Globus pallidus (tissue), 1 donor: ENCODE data around the gene CBX2.
A peak's percentile ranks its signal among the peaks of the same experiment; 100 is the strongest.

ENCODE experiments used
- DNase-seq: peaks from one replicate; pipeline ENCODE4 v3.0.0-alpha.2; 2015; ENCODE audit warnings: low spot score

CBX2 gene

GRCh38 chr17:79777894-79778503, at the start of gene CBX2:
Gene CBX2 (plus strand): TSS chr17:79778148. CDS start chr17:79778236, 88 bp downstream.
- DNase-seq, result peak; percentile 73

GRCh38 chr17:79728169-79728907, 49.6 kb upstream of the CBX2 start:
- peak; percentile 91 for DNase-seq

GRCh38 chr17:79728908-79729471, 49.0 kb upstream of the CBX2 start:
- no peak for DNase-seq

DNA sequence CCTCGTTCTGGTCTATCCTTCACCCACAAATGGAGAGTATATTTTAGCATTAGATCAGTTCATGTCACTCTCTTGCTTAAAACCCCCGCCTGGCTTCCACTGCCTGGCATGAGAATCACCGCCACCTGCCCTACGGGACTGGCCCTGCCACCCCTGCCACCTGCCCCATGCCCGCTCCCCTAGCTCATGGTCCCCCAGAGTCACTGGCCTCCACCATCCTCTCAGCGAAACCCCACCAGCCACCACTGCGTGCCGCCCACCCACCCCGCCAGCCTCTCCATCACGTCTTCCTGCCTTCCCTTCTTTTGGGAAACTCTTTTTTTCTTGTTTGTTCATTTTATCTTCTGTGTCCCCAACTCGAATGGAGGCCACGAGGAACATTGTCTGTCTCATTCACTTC, 48.2 kb upstream of the CBX2 start:
- no peak for DNase-seq

DNA sequence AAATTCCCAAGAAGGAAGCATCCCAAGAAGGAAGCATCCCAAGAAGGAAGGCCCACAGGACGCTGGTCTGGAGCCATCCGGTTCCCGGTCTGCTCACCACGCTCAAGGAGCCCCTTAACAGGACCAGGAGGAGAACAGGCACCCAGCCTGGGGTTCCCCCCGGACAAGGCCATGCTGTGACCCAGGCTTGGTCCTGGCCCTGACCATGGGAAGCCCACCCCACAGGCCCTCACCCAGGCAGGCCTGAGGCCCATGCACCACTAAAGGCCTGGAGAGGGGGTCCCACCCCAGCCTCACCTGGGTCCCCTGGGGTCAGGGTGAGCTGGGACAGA, 47.5 kb upstream of the CBX2 start:
- no peak for DNase-seq

DNA sequence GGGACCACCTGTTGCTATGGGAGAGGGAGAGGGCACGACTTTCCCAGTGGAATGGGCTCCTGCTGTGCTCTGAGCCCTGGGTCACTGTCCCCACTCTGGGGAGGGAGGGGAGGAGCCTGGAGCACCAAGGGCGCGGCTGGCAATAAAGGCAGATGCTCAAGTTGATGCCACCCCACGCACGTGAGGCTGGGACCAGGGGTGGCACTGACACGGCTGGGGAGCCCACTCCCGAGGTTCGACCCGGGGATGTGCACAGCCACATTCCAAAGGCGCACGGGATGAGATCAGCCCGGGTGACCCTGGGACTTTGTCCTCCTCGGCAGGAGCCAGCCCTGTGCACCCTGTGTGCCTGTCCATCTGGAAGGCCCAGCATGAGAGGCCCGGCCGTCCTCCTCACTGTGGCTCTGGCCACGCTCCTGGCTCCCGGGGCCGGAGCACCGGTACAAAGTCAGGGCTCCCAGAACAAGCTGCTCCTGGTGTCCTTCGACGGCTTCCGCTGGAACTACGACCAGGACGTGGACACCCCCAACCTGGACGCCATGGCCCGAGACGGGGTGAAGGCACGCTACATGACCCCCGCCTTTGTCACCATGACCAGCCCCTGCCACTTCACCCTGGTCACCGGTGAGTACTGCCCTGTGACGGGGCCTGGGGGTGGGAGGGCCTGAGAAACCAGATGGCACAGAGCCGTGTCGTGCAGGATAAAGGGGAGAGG, 47.0 kb upstream of the CBX2 start, which contains the start of gene ENPP7:
TSS of gene ENPP7 (plus strand) at position 175 of the 715 bp plus-strand sequence. CDS start at position 372, 197 bp downstream.
- DNase-seq, result no peak

- no peak for DNase-seq
Measured at GRCh38 chr17:79732254-79732653, 45.7 kb upstream of the CBX2 start.

- DNase-seq, result no peak
Measured at GRCh38 chr17:79732804-79733691, 44.9 kb upstream of the CBX2 start.

GRCh38 chr17:79733692-79734070, 44.3 kb upstream of the CBX2 start:
- DNase-seq, result no peak

GRCh38 chr17:79735096-79735495, 42.9 kb upstream of the CBX2 start:
- no peak for DNase-seq

DNA sequence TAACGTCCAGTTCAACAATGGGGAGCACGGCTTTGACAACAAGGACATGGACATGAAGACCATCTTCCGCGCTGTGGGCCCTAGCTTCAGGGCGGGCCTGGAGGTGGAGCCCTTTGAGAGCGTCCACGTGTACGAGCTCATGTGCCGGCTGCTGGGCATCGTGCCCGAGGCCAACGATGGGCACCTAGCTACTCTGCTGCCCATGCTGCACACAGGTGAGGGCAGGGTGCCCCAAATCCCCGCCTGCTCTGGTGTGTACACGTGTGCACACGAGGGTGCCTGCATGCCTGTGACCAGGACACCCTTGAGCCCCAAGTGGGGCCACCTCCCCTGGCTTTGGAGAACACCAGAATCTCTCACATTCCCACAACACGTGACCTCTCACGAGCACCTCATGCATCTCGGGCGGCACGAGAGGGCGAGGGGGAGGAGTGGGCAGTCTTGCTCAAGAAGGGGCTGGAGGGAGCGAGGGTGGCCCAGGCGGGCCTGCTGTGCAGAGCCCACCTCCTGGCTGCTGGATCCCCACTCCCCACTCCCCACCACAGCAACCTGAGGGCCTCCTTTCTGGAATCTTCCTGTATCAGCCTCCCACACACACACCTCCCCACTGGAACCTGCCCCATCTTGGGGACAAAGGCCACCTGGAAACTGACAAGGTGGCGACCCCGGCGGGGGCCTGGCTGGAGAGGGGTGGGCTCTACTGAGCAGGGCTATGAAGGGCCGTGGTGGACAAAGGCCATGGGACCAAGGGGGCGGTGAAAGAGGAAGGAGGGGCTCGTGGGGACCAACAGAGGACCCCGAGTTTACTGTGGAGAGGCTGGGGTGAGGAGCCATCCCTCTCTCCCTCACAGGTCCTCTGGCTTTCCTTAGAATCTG, 40.7 kb upstream of the CBX2 start:
- no peak for DNase-seq

DNA sequence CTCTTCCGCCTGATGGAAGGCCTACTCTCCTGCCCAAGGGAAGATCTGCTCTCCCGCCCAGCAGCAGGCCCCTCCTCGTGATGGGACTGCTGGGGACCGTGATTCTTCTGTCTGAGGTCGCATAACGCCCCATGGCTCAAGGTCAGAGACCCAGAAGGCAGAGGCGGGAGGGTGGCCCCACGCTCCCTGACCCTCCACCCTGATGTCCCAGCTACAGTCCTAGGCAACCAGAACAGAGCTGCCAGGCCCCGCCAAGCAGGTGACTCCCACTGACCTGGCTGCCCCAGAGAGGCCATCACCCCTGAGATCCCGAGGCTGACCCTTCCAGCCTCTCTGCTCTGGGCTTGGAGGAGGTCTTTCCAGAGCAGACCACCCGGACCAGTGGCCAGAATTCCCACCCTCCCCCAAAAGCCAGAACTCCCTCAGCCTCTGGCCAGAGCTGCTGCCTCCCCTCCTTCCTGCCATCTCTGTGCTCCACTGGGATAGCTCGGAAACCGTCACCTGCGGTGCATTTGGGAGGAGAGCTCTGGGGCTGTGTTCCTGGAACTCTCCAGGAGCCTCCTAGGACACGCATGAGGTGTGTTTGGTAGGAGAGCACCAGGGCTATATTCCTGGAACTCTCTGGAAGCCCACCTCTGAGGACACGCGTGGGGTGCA, 39.9 kb upstream of the CBX2 start:
- DNase-seq, result no peak

GRCh38 chr17:79738643-79739042, 39.3 kb upstream of the CBX2 start:
- DNase-seq, result no peak

DNA sequence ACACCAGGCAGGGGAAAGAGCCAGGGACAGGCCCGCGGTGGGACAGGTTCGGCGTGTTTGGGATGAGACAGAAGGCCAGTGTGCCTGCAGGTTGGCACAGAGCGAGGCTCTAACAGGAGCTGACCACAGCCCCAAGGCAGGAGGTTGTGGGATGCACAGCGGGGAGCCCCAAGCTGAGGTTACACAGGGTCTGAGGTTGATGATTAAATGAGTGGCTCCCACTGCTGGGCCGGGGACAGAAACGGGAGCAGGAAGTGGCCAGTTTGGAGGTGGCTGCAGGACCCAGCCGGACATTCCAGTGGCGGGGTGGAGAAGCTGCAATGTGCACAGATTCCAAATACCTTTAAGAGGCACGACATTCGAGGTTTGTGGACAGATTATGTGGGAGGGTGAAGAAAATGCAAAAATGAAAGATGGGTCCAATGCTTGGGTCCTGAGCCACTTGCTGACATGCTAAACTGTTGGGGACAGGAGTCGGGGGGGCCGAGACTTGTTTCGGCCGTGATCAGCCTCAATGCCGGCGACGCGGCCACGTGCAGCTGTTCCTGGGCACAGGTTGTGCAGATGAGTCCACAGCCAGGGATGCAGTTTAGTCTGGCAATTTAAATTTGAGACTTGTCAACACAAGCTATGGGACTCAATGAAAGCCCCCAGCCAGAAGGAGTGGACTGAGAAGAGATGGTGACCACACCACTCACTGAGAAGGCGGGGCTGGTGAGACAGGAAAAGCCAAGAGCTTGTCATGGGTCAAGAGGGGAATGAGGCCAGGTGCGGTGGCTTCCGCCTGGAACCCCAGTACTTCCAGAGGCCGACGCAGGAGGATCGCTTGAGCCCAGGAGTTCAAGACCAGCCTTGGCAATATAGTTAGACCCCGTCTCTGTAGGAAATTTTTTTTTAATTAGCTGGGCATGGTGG, 38.5 kb upstream of the CBX2 start:
- no peak for DNase-seq

DNA sequence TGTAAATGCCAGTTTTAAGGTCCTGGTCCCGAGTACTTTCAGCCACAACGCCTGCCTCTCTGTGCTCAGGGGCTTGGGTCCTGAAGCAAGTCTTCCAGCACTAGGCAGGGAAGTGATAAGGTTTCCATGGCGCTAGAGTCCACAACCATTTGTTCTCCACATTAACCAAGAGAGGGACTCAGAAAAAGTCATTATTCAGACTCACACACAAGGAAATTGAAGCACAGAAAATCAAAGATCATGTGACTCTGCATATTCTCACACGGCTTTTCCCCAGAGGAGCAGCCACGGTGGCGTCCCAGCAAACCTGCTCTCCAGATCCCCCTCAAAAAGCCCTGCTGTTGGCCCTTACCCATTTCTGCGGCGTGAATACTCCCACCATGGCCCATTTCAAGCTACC, 37.5 kb upstream of the CBX2 start:
- DNase-seq, result no peak

GRCh38 chr17:79741401-79741750, 36.6 kb upstream of the CBX2 start:
- DNase-seq, result no peak

DNA sequence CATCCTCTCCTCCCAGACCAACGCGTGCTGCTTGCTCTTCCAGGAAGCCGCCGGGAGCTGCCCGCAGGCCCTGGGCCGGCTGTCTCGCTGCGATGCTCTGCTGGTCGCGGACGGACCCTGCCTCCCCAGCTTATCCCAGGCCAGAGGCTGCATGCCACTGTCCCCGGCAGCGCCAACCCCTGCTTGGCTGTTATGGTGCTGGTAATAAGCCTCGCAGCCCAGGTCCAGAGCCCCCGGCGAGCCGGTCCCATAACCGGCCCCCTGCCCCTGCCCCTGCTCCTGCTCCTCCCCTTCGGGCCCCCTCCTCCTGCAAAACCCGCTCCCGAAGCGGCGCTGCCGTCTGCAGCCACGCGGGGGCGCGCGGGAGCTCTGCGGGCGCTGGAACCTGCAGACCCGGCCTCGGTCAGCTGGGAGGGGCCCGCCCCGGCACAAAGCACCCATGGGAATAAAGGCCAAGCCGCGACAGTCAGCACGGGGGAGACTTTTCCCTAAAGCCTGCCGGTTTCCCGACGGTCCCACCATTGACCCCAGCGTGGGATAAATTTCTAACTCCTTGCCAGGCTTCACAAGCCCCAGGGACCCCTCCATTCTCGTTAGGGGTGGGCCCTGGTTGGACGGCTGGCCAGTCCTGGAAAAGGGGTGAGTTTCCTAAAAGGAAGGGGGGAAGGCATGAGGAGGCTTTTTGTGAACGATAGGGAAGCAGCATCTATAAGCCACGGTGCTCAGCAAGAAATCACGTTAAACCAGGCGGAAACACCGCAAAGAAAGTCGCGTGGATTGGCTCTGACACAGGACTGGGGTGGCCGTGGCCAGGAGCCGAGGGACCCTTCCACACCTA, 36.0 kb upstream of the CBX2 start:
- peak; percentile 47 for DNase-seq

GRCh38 chr17:79742589-79742918, 35.4 kb upstream of the CBX2 start:
- no peak for DNase-seq
